Stimulated activated CD8-positive, alpha-beta memory T cell treated with anti-CD3 and anti-CD28 coated beads, Interleukin-7, amount 100 ng/mL, for 4 hours (primary cell): ENCODE measurements around the gene LRP6.
"Not testable (repeated sequence)": the region's sequence is repeated elsewhere in the genome, so short reads cannot be mapped to it uniquely, and the experiment has no call there.

Experiments
- DNase-seq, 2 donors: peaks; one replicate each; pipeline ENCODE4 v3.0.0-alpha.2; 2020; ENCODE audit warnings: low read depth in 2 of 2

Gene LRP6

DNA sequence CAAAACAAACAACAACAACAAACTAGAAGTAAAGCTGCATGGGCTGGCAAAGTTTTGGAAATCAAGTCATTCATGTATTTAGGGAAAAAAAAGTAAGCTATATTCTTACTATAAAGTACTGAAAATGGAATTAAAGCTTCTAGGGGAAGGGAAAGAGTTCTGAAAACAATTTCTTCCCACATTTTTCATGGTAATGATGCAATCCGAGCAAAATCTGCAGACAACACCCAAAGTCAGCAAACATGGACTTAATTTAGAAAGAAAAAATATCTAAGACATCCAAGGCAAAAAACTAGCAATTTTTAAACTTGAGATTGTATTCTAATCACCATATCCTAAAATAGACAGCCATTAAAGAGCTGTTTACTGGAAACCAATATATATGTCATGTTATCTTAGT is 86.3 kb downstream of the LRP6 start:
- no peak for DNase-seq

DNA sequence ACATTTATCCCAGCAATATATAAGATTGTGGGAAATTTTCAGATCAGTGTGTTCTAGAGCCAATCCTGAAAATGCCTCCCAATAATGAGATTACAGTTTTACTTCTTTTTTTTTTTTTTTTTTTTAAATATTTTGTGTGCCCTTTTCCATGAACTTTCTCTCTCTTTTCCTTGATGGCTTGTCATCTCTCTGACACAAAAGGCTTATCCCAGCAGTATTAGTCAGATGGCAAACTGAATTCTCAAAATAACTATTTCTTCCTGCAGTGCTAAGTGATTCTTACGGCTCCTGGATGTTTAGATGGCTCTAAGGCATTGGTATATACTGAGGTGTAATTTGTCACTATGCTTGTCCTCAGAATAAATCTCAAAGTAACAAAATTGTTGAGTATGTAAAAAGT is 86.7 kb downstream of the LRP6 start:
- DNase-seq: no peak

DNA sequence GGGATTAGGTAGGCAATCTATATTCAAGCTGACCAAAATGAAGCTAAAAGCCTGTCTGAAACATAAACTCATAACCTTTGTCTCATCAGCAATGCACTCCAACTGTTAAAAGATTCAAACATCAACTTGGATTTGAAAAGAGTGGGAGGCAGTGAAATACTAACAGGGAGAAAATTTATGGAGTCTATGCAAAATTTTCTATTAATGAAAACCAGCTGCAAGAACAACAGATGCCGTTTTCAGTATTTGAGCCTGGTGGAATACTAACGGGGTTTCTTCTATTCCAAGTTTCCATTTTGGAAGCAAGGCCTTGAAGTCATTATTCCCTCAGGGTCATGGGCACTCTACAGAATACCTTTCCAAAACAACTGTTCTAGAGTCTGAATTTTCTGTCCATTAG is 88.3 kb downstream of the LRP6 start:
- no peak for DNase-seq

DNA sequence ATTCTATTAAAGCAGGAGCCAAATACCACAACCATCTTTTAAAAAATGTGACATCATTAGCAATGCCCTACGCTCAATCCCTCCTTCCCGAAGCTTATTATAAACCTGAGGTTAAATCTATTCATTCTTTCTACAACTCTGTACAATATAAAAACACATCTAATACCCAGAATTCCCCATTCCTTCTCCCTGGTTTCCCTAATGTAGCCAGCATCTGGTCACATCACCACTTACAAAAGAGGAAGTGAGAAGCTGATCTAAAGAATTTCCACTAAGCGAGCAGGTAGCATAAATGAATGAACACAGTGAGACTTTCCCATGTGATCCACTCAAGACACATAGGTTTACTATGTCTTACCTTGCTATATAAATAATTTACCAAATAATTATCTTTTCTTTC is 90.4 kb downstream of the LRP6 start:
- DNase-seq: no peak

DNA sequence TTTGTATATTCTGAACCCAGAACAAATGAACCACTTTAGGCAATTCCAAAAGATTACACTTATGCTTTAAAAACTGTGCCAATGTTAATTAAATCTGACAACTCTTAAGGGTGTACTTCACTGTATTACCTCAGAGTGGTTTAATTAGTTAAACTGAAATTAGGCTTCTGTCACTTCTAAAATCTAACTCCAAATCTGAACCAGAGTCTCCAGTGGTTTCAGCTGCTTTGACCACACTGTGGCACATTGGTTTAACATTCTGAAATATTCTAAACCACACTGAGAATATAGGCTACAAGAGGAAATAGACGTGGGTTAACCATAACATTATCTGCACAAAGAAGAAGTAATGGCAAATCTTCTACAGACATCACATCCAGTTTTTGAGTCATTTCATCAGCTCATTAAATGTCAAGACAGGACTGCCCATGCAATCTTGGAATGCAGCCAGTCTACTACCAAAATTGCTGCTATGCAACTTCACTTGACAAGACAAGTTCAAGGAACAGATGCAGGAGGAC is 94.8 kb downstream of the LRP6 start:
- DNase-seq: no peak

DNA sequence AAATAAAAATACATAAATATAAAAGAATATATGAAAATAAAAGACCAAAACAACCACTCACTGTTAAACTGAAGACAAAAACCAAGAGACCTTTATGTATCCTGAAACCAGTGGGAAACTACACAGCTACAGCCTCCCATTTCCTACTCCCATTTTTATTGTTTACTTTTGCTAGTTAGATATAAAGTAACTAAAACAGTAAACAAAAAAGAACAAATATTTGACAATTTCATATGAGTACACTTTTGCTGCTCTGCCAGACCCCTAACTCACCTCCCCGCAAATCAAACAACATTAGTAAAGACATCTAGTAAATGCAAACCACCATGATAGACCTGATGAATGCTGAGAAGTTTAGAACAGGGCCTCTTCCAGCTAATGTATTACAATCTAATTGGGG is 99.0 kb downstream of the LRP6 start:
- no peak for DNase-seq

DNA sequence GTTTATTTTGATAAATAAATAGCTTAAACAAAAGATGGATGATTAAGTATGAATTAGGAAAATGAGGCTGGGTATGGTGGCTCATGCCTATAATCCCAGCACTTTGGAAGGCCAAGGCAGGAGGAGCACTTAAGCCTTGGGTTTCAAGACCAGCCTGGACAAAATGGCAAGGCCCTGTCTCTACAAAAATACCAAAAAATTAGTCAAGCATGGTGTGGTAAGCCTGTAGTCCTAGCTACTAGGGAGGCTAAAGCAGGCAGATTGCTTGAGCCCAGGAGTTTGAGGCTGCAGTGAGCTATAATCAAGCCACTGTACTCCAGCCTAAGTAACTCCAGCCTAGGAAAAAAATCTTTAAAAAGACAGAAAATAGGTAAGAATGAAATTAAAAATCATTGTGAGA is 100.1 kb downstream of the LRP6 start:
- no peak for DNase-seq

DNA sequence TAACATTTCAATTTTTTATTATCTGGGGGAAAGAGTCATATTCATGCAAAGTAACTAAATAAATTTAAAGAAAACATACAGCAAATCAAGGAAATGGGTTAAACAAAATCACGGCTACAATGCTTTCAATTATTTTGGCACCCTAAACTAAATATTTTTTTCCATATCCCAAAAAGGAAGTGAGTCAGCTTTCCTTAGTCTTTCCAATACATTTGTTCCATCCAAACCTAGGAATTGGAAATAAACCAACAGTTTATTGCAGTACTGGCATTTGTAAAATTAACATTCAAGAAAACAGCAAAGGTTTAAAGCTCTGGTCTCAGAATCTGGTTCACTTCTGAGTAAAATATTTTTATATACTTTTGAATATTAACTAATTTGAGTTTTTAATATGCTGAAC is 106.9 kb downstream of the LRP6 start:
- DNase-seq: no peak

DNA sequence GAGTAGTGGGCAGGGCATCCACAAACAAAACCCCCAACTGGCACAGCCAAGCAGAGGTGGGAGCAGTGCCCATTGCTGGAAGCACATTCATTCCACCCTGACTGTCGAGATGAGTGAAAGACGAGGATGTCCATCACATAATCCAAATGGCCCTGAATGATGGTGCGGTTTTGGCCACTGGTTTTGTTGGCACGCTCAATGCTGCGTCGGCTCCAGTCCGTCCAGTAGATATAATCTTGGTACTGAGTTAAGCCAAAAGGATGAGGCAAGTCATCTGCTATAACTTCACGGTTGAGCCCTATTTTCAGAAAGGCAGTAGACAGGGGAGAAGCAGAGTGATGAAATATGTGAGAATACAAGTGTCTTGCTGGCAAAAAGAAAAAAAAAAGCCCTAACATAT is 108.0 kb downstream of the LRP6 start:
- DNase-seq: no peak

DNA sequence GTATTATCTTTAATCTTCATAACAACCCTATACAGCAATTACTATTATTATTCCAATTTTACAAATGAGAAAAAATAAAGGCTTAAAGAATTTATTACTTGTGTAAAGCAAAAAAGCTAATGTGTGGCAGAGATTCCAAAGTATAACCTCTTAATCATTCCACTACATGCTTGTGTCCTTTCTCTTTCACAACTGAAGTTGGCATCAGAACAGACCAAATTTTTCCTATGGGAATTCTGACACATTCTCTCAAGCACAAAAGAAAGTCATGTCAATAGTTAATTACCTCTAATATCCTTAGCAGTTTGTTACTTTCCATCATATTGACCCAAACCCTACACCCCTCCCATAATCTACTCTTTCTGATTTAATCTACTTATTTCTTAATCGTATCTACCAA is 109.4 kb downstream of the LRP6 start:
- no peak for DNase-seq

DNA sequence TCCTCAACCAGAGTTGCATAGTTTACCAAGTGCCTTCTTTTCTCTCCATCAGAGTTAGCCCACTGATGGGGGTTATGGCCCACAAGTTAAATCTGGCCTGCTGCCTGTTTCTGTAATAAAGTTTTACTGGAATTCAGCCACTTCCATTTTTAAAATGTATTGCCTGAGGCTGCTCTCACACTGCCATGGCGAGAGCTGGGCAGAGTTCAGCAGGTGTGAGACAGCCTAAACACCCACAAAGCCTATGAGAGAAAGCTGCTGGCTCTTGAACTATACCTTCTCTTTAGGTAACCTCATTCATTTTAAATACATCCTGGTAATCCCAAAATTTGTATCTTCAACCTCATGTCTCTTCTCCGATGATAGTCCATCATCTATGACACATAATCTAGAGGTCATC is 110.0 kb downstream of the LRP6 start:
- no peak for DNase-seq

DNA sequence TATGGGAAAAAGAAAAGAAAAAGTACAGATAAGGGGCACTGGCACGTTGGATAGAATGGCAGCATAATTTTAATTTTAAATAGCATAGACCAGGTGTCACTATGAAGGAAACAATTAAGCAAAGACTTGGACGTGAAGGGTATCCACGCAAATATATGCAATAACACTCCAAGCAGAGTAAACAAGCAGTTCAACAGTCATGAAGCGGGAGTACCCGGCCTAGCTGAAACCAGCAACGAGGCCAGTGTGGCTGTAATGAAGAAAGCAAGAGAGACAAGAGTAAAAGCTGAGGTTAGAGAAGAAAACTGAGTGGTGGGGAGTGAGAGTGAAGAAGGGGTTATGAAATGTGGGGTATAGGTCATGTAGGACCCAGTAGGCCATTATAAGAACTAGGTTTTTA is 110.7 kb downstream of the LRP6 start:
- DNase-seq: no peak

DNA sequence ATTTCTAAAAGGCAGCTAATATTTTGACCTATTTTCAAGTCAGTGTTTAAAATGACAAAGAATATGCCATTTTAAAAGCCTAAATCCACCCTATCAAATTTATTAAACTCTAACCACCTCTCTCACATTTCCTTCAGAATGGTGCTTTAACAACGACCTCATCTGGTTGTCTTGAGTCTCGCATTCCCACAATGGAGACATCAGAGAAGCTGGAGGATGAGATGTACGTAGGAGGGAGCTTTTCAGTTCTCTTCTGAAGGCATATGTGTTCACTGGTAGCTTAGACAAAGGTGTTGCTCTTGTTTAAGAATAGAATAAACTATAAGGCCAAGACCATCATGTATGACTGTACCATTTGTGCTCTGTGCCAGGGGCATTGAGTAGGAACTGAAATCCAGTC is 113.2 kb downstream of the LRP6 start:
- DNase-seq: no peak

DNA sequence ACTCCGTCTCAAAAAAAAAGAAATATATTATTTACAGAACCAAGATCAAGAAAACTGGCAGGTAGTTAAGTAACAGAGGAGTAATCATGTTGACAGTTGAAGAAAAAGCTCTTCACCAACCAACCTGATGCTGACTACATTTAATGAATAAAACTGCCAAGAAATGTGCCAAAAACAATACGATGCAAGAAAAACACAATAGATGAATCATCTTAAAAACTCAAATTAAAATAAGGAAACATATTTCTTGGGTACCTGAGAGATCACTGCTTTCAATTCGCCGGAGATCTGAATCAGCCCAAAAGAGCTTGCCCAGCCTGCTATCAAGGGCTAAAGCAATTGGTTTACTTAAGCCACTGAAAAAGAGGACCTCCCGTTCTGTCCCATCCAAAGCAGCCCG is 119.7 kb downstream of the LRP6 start:
- DNase-seq: no peak

DNA sequence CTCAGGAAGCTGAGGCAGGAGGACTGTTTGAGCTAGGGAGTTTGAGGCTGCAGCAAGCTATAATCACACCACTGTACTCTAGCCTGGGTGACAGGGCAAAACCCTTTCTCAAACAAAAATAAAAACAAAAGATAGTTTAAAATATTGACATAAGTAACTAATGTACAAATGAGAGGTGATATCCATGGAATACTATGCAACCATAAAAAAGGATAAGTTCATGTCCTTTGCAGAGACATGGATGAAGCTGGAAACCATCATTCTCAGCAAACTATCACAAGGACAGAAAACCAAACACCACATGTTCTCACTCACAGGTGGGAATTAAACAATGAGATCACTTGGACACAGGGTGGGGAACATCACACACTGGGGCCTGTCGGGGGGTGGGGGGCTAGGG is 122.3 kb downstream of the LRP6 start:
- DNase-seq: not testable (repeated sequence)

DNA sequence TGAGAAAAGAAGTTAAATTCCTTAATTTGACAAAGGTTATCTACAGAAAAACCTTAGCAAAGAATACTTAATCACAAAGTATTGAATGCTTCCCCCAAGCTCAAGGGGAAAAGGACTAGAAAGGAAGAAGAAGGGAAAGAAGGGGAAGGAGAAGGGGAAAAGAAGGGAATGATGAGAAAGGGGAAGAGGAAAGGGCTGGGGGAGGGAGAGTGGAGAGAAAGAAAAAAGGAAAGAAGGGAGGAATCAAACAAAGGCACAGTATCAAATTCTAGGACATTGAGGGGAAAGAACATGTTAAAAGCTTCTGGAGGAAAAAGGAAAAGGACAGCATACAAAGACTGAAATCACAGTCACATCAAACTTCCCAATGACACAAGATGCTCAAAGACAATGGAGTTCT is 125.8 kb downstream of the LRP6 start:
- DNase-seq: no peak

DNA sequence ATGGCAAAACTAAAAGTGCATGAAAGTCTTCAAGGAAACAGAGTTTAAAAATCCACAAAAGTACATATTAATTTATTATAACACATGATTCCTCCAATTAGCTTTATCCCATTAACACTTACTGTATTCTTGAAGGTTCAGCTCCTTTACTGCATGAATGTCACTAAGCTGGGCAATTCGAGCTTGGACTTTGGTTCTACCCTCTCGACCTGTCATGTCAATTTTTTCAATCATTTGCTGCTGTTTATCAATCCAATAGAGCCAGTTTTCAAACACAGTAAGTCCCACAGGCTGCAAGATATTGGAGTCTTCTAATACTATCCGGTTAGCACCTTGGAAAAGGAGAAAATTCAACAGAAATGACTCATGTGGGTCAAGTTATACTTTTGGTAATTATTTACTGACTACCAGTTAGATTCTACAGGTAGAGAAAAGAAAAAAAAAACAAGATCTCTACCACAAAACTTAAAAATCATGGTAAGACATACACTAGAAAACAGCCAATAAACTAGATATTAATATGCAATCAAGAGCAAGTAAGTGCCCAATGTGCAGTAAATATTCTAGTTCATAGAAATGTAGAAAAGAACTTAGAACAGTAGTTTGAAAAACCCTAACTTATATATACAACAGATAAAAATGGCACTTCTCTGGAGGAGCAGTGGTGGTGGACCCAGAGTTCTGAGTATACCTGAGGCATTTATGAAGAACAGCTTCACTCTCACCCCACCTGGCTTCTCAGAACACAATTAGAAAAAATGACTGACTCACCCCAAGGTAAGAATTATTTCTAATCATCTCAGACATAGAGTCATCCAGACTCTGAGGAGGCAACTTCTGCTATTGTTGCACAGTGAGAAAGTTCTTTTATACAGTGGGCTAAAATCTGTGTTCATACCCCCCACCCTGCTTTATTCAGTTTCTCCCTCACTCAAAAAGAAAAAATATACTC is 128.4 kb downstream of the LRP6 start:
- no peak for DNase-seq

DNA sequence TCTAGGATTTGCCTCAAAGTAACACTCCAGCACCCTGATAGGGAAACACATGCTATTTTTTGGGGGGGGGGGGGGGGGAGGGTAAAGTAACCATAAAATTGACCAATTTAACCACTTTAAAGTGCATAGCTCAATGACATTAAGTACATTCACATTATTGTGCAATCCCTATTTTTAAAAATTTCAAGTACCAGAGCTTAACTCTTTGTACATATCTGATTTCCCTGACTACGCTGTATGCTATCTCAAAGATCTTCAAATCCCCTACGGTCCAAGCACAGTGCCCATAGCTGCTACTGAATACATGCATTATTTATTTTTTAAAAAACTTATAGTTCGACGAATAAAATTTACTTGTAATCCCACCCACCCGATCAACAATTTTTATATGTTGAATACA is 133.1 kb downstream of the LRP6 start:
- DNase-seq: no peak

DNA sequence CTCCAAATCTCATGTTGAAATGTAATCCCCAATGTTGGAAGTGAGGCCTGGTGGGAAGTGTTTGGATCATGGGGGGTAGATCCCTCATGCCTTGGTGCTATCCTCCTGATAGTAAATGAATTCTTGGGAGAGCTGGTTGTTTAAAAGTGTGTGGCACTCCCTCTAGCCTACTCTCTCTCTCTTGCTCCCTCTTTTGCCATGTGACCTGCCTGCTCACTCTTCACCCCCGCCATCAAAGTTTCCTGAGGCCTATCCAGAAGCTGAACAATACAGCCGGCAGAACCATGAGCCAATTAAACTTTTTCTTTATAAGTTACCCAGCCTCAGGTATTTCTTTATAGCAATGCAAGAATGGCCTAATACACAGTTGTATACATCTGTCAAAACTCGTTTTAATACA is 133.6 kb downstream of the LRP6 start:
- no peak for DNase-seq

DNA sequence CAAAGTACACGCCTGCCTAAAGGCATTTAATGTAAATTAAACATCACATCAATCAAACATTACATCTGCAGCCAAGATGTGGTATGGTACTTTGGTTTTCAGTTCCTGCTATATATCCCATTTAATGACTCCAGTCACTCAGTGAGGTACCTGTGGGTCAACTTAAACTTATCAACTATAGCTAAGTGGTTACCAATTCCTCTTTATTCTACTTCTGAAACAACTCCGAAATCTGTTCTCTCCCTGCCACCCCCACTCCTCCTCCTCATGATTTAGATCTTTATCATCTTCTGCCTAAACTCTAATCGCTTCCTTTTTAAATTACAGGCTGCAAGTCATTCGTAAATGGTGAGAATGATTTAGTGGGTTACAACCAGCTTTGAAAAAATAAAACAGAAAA is 138.2 kb downstream of the LRP6 start:
- DNase-seq: no peak

DNA sequence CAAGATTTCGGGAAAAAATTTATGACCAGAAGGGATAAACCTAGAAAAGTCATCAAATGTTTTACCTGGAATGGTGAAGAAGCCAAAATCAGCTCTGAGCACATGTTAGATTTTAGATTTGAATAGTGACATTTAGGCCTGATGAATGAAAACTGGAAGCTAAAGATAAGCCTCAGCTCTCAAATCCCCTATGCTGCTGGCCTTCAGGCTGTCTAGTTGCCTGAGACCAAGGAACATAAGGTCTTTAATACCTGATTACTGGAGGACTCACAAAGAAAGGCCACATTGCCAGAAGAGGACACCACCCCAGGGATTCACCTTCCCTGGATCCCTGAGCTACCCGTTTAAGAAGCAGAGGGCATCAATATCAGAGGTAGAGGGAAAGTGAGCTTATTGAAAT is 139.5 kb downstream of the LRP6 start:
- DNase-seq: no peak

DNA sequence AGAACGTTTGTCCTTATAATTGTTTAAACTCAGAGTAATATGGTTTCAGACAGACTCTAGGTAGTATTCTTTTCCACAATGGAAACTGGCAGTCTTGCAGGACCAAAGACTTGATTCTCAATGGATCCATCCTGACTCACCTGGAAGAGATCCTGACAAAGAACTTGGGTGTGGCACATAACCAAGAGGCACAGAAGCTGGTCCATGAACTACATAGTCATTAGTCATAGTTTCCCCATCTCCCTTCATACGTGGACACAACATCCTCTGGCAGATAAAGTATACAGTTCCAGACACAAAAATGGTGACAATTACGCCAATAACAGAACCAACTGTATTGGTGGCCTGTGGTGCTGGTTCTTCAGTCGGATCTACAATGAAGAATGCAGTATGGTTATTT is 140.3 kb downstream of the LRP6 start:
- no peak for DNase-seq

DNA sequence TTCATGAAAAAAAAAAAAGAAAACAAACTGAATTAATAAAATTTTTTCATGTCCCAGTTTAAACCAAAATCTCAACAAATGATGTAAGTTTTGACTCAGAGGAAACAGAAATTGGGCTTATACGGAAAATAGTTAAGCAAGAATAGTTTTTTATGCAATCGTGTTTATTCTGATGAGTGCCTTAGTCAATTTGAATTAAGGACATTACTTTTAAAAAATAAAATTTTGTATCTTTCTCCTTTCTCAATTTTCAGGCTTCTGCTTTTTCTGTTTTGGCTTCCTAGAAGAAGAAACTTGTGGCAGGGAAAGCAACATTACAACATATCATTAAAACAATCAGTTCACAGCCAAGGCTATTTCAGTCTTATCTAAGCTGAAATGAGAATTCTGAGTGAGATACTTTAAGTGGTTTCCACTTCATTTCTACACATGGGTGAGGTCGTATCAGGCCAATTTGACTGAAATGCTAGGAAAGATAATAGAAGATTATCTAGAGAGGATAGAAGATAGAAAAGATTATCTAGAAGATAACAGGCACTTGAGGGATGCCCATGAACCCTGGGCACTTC is 143.7 kb downstream of the LRP6 start:
- DNase-seq: no peak
